PC-3 (cell line): ENCODE measurements around the gene CACNA1C.

ENCODE experiments used
- CTCF ChIP-seq: fragments of 300-600 bp; sonication (generic); conservative IDR thresholded peaks from 2 replicates; pipeline ENCODE4 v1.5.1; 2017; ENCODE audit warnings: antibody characterized with exemption, low read depth, mild to moderate bottlenecking, low read length
- EZH2 ChIP-seq: fragments of 300-600 bp; sonication (generic); IDR thresholded peaks from one replicate; pipeline ENCODE4 v1.6.1; 2017; ENCODE audit warnings: antibody characterized with exemption, mild to moderate bottlenecking, low read length; ENCODE audit not compliant: unreplicated experiment
- EZH2phosphoT487 ChIP-seq: fragments of 300-600 bp; sonication (generic); IDR thresholded peaks from 2 replicates; pipeline ENCODE4 v1.6.1; 2018; ENCODE audit warnings: mild to moderate bottlenecking, antibody characterized with exemption, low read length, borderline replicate concordance

GRCh38 chr12:2372178-2372577 is 319.4 kb downstream of the CACNA1C start:
- TF ChIP-seq CTCF (no peak), EZH2 (no peak), EZH2phosphoT487 (no peak)
